ENCODE data around the gene CD248. TPM values are rescaled to one million over a fixed set of nuclear protein-coding genes. Genes with fewer than 3 reads are reported as not detected.
A peak's percentile ranks its signal among the peaks of the same experiment; 100 is the strongest.

CD248 gene, protein sequence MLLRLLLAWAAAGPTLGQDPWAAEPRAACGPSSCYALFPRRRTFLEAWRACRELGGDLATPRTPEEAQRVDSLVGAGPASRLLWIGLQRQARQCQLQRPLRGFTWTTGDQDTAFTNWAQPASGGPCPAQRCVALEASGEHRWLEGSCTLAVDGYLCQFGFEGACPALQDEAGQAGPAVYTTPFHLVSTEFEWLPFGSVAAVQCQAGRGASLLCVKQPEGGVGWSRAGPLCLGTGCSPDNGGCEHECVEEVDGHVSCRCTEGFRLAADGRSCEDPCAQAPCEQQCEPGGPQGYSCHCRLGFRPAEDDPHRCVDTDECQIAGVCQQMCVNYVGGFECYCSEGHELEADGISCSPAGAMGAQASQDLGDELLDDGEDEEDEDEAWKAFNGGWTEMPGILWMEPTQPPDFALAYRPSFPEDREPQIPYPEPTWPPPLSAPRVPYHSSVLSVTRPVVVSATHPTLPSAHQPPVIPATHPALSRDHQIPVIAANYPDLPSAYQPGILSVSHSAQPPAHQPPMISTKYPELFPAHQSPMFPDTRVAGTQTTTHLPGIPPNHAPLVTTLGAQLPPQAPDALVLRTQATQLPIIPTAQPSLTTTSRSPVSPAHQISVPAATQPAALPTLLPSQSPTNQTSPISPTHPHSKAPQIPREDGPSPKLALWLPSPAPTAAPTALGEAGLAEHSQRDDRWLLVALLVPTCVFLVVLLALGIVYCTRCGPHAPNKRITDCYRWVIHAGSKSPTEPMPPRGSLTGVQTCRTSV
- total RNA-seq: 85.1 and 108 TPM in 2 replicates

DNA sequence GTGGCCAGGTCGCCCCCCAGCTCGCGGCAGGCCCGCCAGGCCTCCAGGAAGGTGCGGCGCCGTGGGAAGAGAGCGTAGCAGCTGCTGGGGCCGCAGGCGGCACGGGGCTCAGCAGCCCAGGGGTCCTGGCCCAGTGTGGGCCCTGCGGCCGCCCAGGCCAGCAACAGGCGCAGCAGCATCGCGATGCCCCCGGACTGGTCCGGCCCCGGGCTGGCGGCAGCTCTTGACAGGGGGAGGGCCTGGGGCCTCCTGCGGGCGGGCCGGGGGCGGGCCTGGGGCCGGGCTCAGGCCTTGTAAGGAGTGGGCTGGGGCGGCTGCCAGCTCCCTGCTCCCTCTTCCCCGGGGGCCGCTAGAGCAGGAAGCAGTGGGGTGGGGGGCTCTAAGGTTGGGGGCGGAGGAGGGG, at the start of gene CD248:
TSS of gene CD248 (minus strand) at position 196 of the 403 bp plus-strand sequence. CDS start at position 179, 17 bp downstream.
- peak within 1 kb of the TSS; percentile 91 for H3K4me3 ChIP-seq (ENCODE audit: low read depth, low read length)
- TF ChIP-seq, protein P1, sequence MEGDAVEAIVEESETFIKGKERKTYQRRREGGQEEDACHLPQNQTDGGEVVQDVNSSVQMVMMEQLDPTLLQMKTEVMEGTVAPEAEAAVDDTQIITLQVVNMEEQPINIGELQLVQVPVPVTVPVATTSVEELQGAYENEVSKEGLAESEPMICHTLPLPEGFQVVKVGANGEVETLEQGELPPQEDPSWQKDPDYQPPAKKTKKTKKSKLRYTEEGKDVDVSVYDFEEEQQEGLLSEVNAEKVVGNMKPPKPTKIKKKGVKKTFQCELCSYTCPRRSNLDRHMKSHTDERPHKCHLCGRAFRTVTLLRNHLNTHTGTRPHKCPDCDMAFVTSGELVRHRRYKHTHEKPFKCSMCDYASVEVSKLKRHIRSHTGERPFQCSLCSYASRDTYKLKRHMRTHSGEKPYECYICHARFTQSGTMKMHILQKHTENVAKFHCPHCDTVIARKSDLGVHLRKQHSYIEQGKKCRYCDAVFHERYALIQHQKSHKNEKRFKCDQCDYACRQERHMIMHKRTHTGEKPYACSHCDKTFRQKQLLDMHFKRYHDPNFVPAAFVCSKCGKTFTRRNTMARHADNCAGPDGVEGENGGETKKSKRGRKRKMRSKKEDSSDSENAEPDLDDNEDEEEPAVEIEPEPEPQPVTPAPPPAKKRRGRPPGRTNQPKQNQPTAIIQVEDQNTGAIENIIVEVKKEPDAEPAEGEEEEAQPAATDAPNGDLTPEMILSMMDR (IDR thresholded peaks at IDR 0.05; ENCODE audit: insufficient read depth, low read depth, low read length): no peak
- DNase-seq (ENCODE audit: low read depth): peak; percentile 92

DNA sequence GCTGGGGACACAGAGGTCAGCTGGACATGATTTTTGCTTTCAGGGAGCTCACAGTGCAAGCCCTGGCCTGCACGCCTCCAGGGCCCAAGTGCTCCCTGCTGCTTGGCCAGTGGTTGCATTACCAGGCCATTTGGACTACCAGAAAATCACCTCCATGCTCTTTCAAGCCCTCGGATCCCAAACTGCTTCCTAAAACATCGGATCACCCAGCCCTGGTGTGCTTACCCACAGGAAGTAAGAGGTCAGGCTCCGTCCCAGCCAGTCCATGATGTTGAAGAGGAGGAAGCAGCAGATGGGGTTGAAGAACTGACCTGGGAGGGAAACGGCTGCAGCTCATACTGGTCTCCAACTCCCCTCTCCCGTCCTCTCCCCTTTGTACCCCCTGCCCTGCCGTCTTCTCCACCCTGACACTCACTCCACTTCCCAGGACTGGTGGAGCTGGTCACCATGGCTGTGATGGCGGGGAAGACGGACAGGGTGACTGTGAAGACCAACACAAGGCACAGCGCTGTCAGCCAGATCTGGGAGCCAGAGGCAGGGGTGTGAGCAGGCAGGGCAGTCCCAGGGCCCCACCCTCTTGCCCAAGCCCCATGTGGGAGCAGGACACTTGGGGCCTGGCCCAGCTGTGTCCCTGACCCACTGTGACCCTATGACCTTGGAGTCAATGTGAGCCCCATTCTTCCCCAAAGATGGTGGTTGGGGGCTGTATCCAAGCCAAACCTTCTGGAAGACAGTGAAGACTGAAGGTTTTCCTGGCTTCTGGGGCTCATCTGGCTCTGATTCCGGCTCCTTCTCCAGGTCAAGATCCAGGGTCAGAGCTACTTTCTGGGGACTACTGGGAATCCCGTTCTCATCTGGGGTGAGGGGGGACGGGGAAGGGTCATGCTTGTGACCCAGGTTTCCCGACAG, 49.1 kb upstream of the CD248 start:
- DNase-seq (ENCODE audit: low read depth): no peak
- no peak overlapping the region for H3K4me3 ChIP-seq (ENCODE audit: low read depth, low read length)
- TF ChIP-seq, protein P1 (IDR thresholded peaks at IDR 0.05; ENCODE audit: insufficient read depth, low read depth, low read length): no peak

DNA sequence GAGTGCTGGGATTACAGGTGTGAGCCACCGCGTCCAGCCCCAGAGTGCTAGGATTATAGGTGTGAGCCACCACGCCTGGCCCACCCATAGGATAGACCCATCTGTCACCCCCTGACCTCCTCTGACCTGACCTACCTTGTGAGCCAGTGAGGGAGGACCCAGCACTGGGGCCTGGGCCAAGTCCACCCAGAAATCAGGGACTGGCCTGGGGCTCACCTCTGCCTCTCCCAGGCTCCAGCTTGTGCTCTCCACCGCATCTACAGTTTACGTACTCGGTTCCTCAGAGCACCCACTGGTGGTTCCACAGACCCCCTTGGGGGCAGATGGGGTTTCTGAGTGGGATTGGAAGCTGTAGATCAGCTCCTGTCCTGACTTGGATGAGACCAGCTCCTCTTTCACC, 48.3 kb upstream of the CD248 start:
- TF ChIP-seq, protein P1 (IDR thresholded peaks at IDR 0.05; ENCODE audit: insufficient read depth, low read depth, low read length): no peak
- DNase-seq (ENCODE audit: low read depth): no peak
- H3K4me3 ChIP-seq (ENCODE audit: low read depth, low read length): no peak overlapping the region

DNA sequence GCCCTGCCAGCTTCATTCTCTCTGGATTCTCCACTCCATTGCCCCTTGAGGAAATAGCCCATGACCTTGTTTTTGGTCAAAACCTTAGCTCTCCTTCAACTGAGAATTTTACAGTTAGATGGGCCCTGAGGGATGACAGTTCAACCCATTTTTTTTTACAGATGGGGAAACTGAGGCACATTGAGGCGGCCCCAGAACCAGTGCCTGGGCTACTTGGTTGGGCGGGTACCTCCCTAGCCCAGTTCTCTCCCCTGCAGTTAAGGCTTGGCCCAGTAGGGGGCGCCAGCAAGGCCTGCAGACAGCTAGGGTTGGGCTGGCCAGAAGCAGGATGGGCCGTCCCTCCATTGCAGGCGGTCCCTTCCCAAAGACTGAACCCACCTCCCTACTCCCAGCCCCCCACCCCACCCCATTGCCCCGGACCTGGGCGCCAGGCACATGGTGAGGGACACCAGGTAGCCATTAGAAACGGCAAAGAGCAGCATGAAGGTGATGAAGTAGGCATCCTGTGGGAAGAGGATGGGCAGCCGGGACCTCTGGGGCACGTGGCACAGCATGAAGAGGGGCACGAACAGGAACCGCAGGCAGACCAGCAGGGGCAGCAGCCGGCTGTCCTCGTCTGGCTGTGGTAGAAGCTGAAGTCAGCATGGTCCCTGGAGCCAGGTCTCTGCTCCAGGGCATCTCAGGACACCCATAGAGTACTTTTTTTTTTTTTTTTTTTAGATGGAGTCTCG, 47.1 kb upstream of the CD248 start:
- TF ChIP-seq, protein P1 (IDR thresholded peaks at IDR 0.05; ENCODE audit: insufficient read depth, low read depth, low read length): peak; percentile 67
- H3K4me3 ChIP-seq (ENCODE audit: low read depth, low read length): no peak overlapping the region
- no peak for DNase-seq (ENCODE audit: low read depth)

DNA sequence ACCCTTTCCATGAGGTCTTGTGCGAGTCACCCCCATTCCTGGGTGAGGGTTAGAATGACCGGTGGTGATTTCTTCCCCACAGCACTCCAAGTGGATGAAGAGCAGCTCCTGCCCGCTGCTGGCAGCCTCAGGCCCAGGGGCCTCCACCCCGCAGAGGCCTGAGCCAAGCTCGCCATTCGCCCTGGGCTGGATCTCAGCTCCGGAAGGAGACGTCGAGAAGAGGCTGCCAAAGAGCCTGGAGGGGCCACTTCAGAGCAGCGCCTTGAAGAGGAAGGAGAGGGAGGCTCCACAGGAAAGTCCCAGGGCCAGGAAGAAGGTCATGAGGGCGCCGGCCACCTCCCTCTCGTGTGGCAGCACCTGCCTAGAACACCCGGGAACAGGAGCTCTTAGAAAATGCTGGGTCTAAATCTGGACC, 46.4 kb upstream of the CD248 start:
- no peak for DNase-seq (ENCODE audit: low read depth)
- TF ChIP-seq, protein P1 (IDR thresholded peaks at IDR 0.05; ENCODE audit: insufficient read depth, low read depth, low read length): no peak
- H3K4me3 ChIP-seq (ENCODE audit: low read depth, low read length): no peak overlapping the region

Measured in fibroblast of villous mesenchyme (primary cell).